HG03280 (cell line): ENCODE results near the gene HDAC5.
A peak's percentile ranks its signal among the peaks of the same experiment; 100 is the strongest.
"Not testable (repeated sequence)": the region's sequence is repeated elsewhere in the genome, so short reads cannot be mapped to it uniquely, and the experiment has no call there.

Source experiments
- ATAC-seq: cut with Tn5 transposase; IDR thresholded peaks from one replicate; pipeline ENCODE4 v1.9.1; 2021; ENCODE audit warnings: mild to moderate bottlenecking, moderate library complexity; ENCODE audit not compliant: unreplicated experiment

HDAC5 gene

GRCh38 chr17:44123356-44124117 lies at the start of gene HDAC5:
TSS of gene HDAC5 (minus strand) at chr17:44123641. CDS start at chr17:44117515, 6,126 bp downstream.
- peak; percentile 89 for ATAC-seq

GRCh38 chr17:44171931-44172455 lies 48.6 kb upstream of the HDAC5 start:
- no peak for ATAC-seq

DNA sequence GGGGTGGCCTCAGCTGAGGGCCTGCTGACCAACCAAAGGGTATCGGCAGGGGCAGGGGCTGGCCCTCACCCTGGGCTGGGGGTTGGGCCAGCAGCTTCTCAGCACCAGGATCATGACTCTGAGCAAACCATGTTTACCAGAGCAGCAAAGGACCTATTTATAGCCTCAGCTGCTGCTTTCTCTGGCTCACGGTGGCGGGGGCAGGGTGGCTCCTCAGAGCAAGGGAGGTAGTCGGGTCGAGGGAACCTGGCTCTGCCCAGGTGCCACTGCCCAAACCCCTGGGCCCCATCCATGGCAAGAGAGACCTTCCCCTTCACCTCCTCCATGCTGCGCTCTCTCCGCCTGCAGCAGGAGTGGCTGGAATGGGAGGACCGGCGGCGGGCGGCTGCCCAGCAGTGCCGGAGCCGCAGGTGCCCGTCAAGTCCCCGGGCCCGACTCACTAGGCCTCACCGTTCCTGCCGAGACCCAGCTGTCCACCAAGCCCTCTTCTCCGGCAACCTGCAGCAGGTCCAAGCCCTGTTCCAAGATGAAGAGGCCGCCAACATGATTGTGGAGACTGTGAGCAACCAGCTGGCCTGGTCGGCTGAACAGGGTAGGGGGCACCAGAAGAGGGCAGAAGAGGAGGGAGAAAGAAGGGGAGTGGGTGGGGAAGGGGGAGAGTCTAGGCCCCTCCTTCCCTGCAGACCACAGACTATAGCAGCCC lies 47.2 kb upstream of the HDAC5 start, which contains the start of gene ASB16:
Gene ASB16, plus strand, starts transcription at position 206 of the 703 bp plus-strand sequence. Its CDS starts 86 bp downstream, at position 292.
- ATAC-seq, result no peak

GRCh38 chr17:44170135-44170498 lies 46.7 kb upstream of the HDAC5 start:
- no peak for ATAC-seq

GRCh38 chr17:44167181-44167861 lies 43.9 kb upstream of the HDAC5 start:
- ATAC-seq, result no peak

DNA sequence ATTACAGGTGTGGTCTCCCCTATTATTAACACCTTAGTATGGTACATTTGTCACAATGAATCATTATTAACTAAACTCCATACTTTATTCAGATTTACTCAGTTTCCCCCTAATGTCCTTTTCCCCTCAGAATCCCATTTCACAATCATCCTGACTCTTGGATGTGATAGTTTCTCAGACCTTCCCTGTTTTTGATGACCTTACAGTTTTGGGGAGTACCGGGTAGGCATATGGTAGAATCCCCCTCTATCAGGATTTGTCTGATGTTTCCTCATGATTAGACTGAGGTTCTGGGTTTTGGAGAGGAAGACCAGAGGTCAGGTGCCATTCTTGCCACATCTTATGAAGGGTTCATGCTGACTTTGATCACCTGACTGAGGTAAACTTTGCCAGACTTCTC lies 41.0 kb upstream of the HDAC5 start:
- ATAC-seq, result no peak

DNA sequence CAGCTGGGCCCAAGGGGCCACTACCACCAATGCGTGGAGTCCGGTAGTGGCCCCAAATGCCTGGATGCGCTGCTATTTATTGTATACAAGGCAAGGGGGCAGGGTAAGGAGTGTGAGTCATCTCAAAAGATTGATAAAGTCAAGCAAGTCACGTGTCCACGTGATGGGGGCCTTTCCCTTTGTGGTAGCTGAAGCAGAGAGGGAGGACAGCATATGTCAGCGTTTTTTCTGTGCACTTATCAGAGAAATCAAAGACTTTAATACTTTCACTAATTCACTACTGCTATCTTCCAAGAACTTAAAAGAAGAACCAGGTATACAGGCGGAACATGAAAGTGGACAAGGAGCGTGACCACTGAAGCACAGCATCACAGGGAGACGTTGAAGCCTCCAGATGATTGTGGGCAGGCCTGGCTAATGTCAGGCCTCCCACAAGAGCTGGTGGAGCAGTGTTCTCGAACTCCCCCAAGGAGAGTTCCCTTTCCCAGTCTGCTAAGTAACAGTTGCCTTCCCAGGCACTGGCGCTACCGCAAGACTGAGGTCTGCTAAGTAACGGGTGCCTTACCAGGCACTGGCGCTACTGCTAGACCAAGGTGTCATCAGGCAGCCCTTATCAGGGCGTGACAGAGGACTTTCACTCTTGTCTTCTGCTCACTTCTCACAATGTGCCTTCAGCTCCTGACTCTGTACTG lies 36.2 kb upstream of the HDAC5 start:
- no peak for ATAC-seq

GRCh38 chr17:44155488-44155887 lies 32.0 kb upstream of the HDAC5 start:
- ATAC-seq, result no peak

- ATAC-seq, result no peak
Measured at GRCh38 chr17:44152875-44153274, 29.4 kb upstream of the HDAC5 start.

- ATAC-seq, result no peak
Measured at GRCh38 chr17:44149750-44150329, 26.4 kb upstream of the HDAC5 start.

DNA sequence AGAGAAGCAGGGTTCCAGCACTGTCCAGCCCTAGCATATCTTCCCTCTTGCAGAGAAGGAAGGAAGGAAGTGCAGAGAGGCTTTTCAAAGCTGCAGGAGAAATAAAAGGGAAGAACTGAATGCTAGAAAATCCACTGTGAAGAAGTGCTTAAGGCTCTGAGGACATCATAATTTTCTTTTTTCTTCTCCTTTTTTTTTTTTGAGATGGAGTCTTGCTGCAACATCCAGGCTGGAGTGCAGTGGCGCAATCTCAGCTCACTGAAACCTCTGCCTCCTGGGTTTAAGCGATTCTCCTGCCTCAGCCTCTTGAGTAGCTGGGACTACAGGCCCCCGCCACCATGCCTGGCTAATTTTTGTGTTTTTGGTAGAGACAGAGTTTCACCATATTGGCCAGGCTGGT lies 25.6 kb upstream of the HDAC5 start:
- ATAC-seq, result not testable (repeated sequence)

GRCh38 chr17:44147812-44148211 lies 24.4 kb upstream of the HDAC5 start:
- no peak for ATAC-seq

- no peak for ATAC-seq
Measured at GRCh38 chr17:44146375-44147346, 23.2 kb upstream of the HDAC5 start.

DNA sequence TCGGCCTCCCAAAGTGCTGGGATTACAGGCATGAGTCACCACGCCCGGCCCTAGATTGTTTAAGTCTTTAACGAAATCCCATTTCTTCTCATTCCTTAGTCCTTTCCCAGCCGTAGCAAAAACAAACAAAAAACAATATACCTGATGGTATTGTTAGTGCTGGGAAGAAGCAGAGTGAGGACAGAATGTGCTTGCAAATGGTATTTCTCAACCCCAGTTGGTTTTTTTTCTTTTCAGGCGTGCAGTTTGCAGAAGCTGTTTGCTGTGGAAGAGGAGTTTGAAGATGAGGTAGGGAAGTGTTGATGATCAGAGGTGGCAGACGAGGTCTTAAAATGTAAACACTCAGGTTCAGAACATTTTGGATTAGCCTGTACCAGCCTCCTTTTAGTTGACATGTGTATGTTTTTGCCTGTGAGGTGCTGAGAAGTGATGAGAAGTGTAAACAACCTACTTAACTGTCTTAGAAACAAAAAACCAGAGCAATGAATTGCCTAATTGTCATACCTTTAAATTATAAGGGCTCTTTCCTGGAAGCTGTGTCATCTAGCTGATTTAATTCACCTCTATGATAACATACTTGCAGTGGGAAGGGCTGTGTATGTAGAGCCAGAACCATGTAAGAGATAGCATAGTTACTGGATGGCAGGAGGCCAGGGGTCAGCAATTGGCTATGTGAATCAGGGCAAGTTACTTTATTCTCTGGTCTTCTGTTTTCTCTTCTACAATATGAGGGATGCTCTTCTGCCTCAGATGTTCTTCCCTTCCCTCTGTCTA lies 21.7 kb upstream of the HDAC5 start:
- ATAC-seq, result no peak

DNA sequence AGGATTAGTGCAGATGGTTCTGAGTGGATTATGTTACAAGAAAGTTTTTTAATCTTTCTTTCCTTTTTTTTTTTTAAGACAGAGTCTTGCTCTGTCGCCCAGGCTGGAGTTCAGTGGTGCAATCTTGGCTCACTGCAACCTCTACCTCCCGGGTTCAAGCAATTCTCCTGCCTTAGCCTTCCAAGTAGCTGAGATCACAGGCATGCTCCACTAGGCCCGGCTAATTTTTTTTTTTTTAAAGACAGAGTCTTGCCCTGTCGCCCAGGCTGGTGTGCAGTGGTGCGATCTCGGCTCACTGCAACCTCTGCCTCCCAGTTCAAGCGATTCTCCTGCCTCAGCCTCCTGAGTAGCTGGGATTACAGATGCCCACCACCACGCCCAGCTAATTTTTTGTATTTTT lies 20.5 kb upstream of the HDAC5 start:
- ATAC-seq, result not testable (repeated sequence)

GRCh38 chr17:44137891-44138709 lies 14.7 kb upstream of the HDAC5 start:
- ATAC-seq, result no peak

GRCh38 chr17:44134752-44135568 lies 11.5 kb upstream of the HDAC5 start:
- ATAC-seq, result no peak
